ENCODE data around the gene SMARCA5. TPM values are rescaled to one million over a fixed set of nuclear protein-coding genes. Genes with fewer than 3 reads are reported as not detected.

SMARCA5 gene
- total RNA-seq, 1 experiment from 2014 or later, result 107 TPM

GRCh38 chr4:143481361-143481760 is 32.1 kb upstream of the SMARCA5 start:
- Mint-ChIP-seq H3K36me3 (ENCODE audit: insufficient read depth in 1 of 3, low read depth in 3 of 3) (no peaks in the 10 kb centered on the region), H3K27ac (no peak overlapping the region), H3K27me3 (ENCODE audit: low read depth) (no peaks in the 10 kb centered on the region), H3K4me1 (no peaks in the 10 kb centered on the region), H3K9me3 (no peaks in the 10 kb centered on the region), H3K4me3 (no peak overlapping the region)
- Histone ChIP-seq H4K5ac (ENCODE audit: insufficient read length, low read depth, low read length) (no peak overlapping the region), H3K79me1 (ENCODE audit: insufficient read depth, low read depth, low read length, poor library complexity, severe bottlenecking) (no peaks in the 10 kb centered on the region), H3K9ac (ENCODE audit: extremely low read depth, insufficient read length, low read length) (no peak overlapping the region), H2BK5ac (ENCODE audit: insufficient read length, low read length) (no peak overlapping the region), H2AFZ (ENCODE audit: low read length) (no peak overlapping the region), H3K4ac (ENCODE audit: low read depth, low read length) (no peak overlapping the region), H3K79me2 (ENCODE audit: insufficient read depth, low read length) (no peaks in the 10 kb centered on the region), H4K91ac (ENCODE audit: insufficient read length, low read depth, low read length) (no peak overlapping the region), H3K23me2 (ENCODE audit: insufficient read length, low read depth, low read length, poor library complexity, severe bottlenecking) (no peaks in the 10 kb centered on the region), H3K4me1 (ENCODE audit: insufficient read depth, low read length) (no peaks in the 10 kb centered on the region), H2BK15ac (ENCODE audit: low read depth, low read length) (no peak overlapping the region), H3K4me2 (ENCODE audit: insufficient read depth, insufficient read length, low read length) (no peak overlapping the region), H3T11ph (ENCODE audit: low read length) (no peak overlapping the region), H3K14ac (ENCODE audit: insufficient read depth, low read length) (no peak overlapping the region), H3K27me3 (ENCODE audit: insufficient read depth, low read length) (no peaks in the 10 kb centered on the region), H4K8ac (replicated peaks; ENCODE audit: insufficient read length, low read depth, low read length) (no peak overlapping the region), H3K23ac (ENCODE audit: insufficient read length, low read depth, low read length) (no peak overlapping the region), H3K9me3 (ENCODE audit: control insufficient read depth, low read depth, low read length) (no peaks in the 10 kb centered on the region), H3K18ac (ENCODE audit: insufficient read length, low read depth, low read length) (no peak overlapping the region), H2BK120ac (ENCODE audit: low read depth, low read length, poor library complexity, severe bottlenecking) (no peak overlapping the region), H2BK12ac (ENCODE audit: insufficient read length, low read depth, low read length) (no peak overlapping the region), H2AK5ac (ENCODE audit: insufficient read length, low read length) (no peak overlapping the region), H2BK20ac (ENCODE audit: low read depth, low read length, poor library complexity, severe bottlenecking) (no peak overlapping the region), H3K27ac (ENCODE audit: insufficient read length, low read depth, low read length) (no peak overlapping the region), H4K20me1 (ENCODE audit: control insufficient read depth, insufficient read depth, insufficient read length) (no peaks in the 10 kb centered on the region), H3K56ac (ENCODE audit: insufficient read length, low read depth, low read length) (no peak overlapping the region)
- TF ChIP-seq CTCF (conservative IDR thresholded peaks at IDR 0.05), result no peak
- no CpG with 5 or more reads among the region's 3 CpGs for WGBS (ENCODE audit: extremely low coverage, insufficient read length, low lambda C conversion rate)
- no peak for DNase-seq

All from H9 (cell line).